Ascending aorta (tissue), 2 donors: ENCODE measurements around the gene CAMTA1. TPM values are rescaled to one million over a fixed set of nuclear protein-coding genes. Genes with fewer than 3 reads are reported as not detected.

ENCODE experiments used
- DNase-seq, 2 donors: peaks; one replicate each; pipeline ENCODE4 v3.0.0-alpha.2; 2019; ENCODE audit warnings: low spot score in 2 of 2
- H3K27ac ChIP-seq, 2 donors: fragments of 200-600 bp; sonication (generic); one replicate each; pipeline ENCODE4 v1.5.1; 2016 to 2017; ENCODE audit warnings: mild to moderate bottlenecking in 1 of 2
- H3K27me3 ChIP-seq: fragments of 200-600 bp; sonication (generic); one replicate; pipeline ENCODE4 v1.5.1; 2017
- H3K36me3 ChIP-seq, 2 donors: fragments of 200-600 bp; sonication (generic); one replicate each; pipeline ENCODE4 v1.5.1; 2016
- H3K4me1 ChIP-seq, 2 donors: fragments of 200-600 bp; sonication (generic); one replicate each; pipeline ENCODE4 v1.5.1; 2016 to 2017; ENCODE audit warnings: mild to moderate bottlenecking in 1 of 2
- H3K4me3 ChIP-seq, 2 donors: fragments of 200-600 bp; sonication (generic); one replicate each; pipeline ENCODE4 v1.5.1; 2016 to 2017; ENCODE audit warnings: mild to moderate bottlenecking in 1 of 2
- H3K9me3 ChIP-seq, 2 donors: fragments of 200-600 bp; sonication (generic); one replicate each; pipeline ENCODE4 v1.5.1; 2016
- CTCF ChIP-seq, 3 experiments: fragments of 200-600 bp in 2 of 3; fragments of 450-650 bp in 1 of 3; sonication (generic) in 2 of 3; IDR thresholded peaks; one replicate each; pipeline ENCODE4 v1.5.1; 2016 to 2019; ENCODE audit warnings: antibody characterized with exemption in 3 of 3, mild to moderate bottlenecking in 1 of 3, moderate library complexity in 1 of 3
- intact Hi-C: fragments of 100-400 bp; cut with DNase I; formaldehyde crosslinking; loops from one replicate; pipeline ENCODE4 v1.15.1; 2023
- total RNA-seq: library from RNA; depleted of rRNA; stranded (reverse); fragments of >200 nt; gene quantifications from one replicate; pipeline ENCODE4 v1.1.0, GENCODE V29; 2016

Gene CAMTA1
- total RNA-seq, 1 donor from 2014 or later, result 53.3 TPM

- no peaks in the 10 kb centered on the region for H3K9me3 ChIP-seq
- H3K27ac ChIP-seq, result no peak overlapping the region
- peaks cover 6 to 10% of the 10 kb centered on the region in 2 donors for H3K4me1 ChIP-seq
- H3K36me3 ChIP-seq, result no peaks in the 10 kb centered on the region
- TF ChIP-seq CTCF (IDR thresholded peaks at IDR 0.05), result no peak
- DNase-seq, result no peak
- no peak overlapping the region for H3K4me3 ChIP-seq
- no peaks in the 10 kb centered on the region for H3K27me3 ChIP-seq
- intact Hi-C loops, result no loop called here
Observed at GRCh38 chr1:6747674-6748073, 37.6 kb upstream of the CAMTA1 start.

- intact Hi-C loops, result no loop called here
- DNase-seq, result no peak
- H3K36me3 ChIP-seq, result no peaks in the 10 kb centered on the region
Observed at GRCh38 chr1:6750490-6750889, 34.8 kb upstream of the CAMTA1 start.

GRCh38 chr1:6753320-6754140, 31.7 kb upstream of the CAMTA1 start:
- DNase-seq, result no peak
- TF ChIP-seq CTCF (IDR thresholded peaks at IDR 0.05), result no peak
- H3K27me3 ChIP-seq, result no peaks in the 10 kb centered on the region

More at GRCh38 chr1:6750490-6750889, 34.8 kb upstream of the CAMTA1 start:
- Histone ChIP-seq H3K4me1 (no peaks in the 10 kb centered on the region), H3K27ac (no peak overlapping the region), H3K9me3 (no peaks in the 10 kb centered on the region), H3K4me3 (no peak overlapping the region), H3K27me3 (no peaks in the 10 kb centered on the region)
- no peak for TF ChIP-seq CTCF (IDR thresholded peaks at IDR 0.05)

GRCh38 chr1:6756457-6756856, 28.8 kb upstream of the CAMTA1 start:
- Histone ChIP-seq H3K27ac (no peak overlapping the region), H3K27me3 (no peaks in the 10 kb centered on the region), H3K9me3 (no peaks in the 10 kb centered on the region), H3K4me1 (no peaks in the 10 kb centered on the region), H3K36me3 (no peaks in the 10 kb centered on the region), H3K4me3 (no peak overlapping the region)
- no peak for DNase-seq
- intact Hi-C loops, result no loop called here
- TF ChIP-seq CTCF (IDR thresholded peaks at IDR 0.05), result no peak

More at GRCh38 chr1:6753320-6754140, 31.7 kb upstream of the CAMTA1 start:
- H3K27ac ChIP-seq, result no peak overlapping the region
- no peaks in the 10 kb centered on the region for H3K36me3 ChIP-seq
- intact Hi-C loops, result no loop called here
- H3K4me1 ChIP-seq, result no peaks in the 10 kb centered on the region
- H3K9me3 ChIP-seq, result no peaks in the 10 kb centered on the region
- H3K4me3 ChIP-seq, result no peak overlapping the region

- Histone ChIP-seq H3K27me3 (no peaks in the 10 kb centered on the region), H3K9me3 (no peaks in the 10 kb centered on the region), H3K4me1 (no peaks in the 10 kb centered on the region), H3K27ac (no peak overlapping the region), H3K36me3 (no peaks in the 10 kb centered on the region), H3K4me3 (no peak overlapping the region)
- no peak for TF ChIP-seq CTCF (IDR thresholded peaks at IDR 0.05)
- intact Hi-C loops, result no loop called here
- DNase-seq, result no peak
Observed at GRCh38 chr1:6757719-6758435, 27.4 kb upstream of the CAMTA1 start.
